LNCAP (cell line): Measurements from ENCODE around the gene NTRK2.

Experiments used
- CTCF ChIP-seq: fragments of 450-650 bp; IDR thresholded peaks from 2 replicates; pipeline ENCODE4 v1.5.1; 2017; ENCODE audit warnings: mild to moderate bottlenecking

The NTRK2 gene

GRCh38 chr9:84867186-84867585 is 197.7 kb downstream of the NTRK2 start:
- no peak for TF ChIP-seq CTCF

- TF ChIP-seq CTCF: no peak
Observed at GRCh38 chr9:84869091-84869490, 199.6 kb downstream of the NTRK2 start.

- TF ChIP-seq CTCF: no peak
Observed at GRCh38 chr9:84871983-84872382, 202.5 kb downstream of the NTRK2 start.

GRCh38 chr9:84874022-84874421 is 204.5 kb downstream of the NTRK2 start:
- no peak for TF ChIP-seq CTCF

- no peak for TF ChIP-seq CTCF
Observed at GRCh38 chr9:84874596-84874995, 205.1 kb downstream of the NTRK2 start.

- no peak for TF ChIP-seq CTCF
Observed at GRCh38 chr9:84875193-84875592, 205.7 kb downstream of the NTRK2 start.

- no peak for TF ChIP-seq CTCF
Observed at GRCh38 chr9:84879631-84880030, 210.1 kb downstream of the NTRK2 start.

- no peak for TF ChIP-seq CTCF
Observed at GRCh38 chr9:84880835-84881234, 211.3 kb downstream of the NTRK2 start.
